Activated T-cell treated with anti-CD3 and anti-CD28 coated beads, Interleukin-2, amount 50 U/mL, for 48 hours (primary cell): ENCODE data around the gene TMEM89.
A peak's percentile ranks its signal among the peaks of the same experiment; 100 is the strongest.

Experiments
- DNase-seq, 2 experiments: peaks; one replicate each; pipeline ENCODE4 v3.0.0-alpha.2; 2020

Gene TMEM89

DNA sequence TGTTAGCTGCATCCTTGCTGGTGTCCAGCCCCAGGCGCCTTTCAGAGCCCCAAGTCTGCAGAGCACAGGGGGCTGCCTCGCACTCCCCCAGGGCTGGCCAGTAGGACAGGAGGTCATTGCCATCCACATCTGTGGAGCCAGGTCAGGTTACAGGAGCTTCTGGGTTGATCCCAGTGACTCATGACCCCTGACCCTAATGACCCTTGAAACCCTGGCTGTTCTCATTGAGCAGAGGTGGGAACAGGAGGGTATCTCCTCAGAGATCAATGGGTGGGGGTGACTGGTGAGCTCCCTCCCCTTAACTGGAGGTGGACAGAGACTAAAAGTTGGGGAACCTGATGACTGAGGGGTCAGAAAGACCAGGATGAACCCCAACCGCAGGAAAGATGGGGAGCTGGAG lies 19.8 kb upstream of the TMEM89 start:
- DNase-seq = no peak

DNA sequence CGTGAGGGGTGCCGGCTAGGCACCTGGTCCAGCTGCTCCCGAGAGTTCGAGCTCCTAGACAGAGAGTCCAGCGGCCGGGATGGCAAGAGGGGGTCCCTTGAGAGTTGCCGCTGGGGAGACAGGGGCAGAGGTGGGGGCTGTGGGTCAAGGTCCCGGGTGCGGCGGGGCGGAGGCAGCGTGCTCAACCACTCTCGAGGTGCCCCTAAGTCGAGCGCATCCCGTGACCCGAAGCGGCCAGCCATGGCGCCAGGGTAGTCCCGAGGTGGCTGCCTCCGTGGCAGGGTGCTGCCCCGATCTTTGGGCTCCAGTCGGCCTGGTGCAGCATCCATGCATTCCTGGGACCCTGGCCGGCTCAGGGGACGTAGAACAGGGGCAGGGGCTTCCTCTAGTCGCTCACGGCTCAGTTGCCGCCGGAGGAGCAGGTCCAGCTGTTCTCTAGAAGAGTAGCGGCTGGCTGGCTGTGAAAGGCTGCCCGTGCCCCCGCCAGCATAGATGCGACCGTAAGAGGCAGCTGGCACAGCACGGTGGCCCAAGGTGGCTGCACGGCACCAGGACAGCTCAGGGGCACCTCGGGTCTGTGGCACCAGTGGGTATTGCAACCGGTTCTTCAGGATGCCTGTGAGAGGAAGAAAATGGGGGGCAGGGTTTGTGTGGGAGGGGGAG lies 18.5 kb upstream of the TMEM89 start:
- no peak for DNase-seq

DNA sequence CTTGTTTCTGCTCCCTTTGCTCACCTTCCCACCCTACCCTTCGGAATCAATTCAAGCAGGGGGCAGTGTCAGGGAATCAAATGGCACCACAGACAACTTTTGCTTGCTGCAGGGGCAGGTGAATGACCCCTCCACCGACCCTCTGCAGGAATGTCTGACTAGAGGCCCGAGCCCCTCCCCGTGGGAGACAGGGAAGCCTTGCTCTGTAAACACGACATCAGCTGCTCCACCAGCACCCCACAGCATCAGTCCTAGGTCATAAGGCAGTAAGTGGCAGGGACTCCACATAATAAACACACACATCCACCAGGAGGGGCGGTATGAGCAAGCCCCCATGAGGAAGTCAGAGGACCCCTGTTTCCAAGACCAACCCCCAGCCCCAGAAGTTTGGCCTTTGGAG lies 15.7 kb upstream of the TMEM89 start:
- DNase-seq = no peak

GRCh38 chr3:48636149-48636655 lies 14.6 kb upstream of the TMEM89 start:
- no peak for DNase-seq

DNA sequence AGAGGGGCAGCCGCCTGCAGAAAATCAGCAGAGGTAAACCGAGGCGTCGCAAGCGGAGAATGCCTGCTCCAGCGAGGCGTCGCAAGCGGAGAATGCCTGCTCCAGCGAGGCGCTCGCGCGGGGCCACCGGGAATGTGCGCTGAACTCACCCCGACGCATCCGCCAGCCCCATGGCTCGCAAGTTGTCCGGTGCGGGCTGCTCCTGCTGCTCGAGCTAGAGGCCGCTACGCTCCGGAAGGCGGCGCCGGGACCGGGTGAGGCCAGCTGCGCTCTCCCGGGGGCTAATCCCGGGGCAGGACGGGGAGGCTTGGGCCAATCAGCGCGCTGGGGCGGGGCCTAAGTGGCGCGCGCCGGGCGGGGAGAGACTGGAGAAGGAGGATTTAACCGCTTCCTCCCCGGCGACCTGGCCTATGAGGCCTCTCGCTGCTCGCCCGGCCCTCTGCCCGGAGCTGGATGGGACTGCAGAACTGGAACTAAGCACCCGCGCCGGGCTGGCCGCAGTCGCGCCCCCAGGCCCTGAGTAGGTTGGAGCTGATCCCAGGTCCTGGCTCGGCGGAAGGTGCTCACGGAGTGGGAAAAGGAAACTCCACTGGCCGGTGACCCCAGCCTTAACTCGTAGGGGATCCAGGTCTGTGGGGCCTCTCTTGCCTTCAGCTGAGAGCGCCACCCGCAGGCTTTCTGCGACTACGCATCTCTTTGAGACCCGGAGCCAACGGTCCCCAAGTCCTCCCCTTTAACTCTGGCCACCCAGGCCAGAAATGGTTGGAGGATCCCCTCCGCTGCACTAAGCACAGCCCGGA lies 13.9 kb upstream of the TMEM89 start, which contains the start of gene SLC26A6:
Gene SLC26A6, minus strand, starts transcription at position 240 of the 800 bp plus-strand sequence. Its CDS starts 68 bp downstream, at position 172.
- peak; percentile 98 for DNase-seq

DNA sequence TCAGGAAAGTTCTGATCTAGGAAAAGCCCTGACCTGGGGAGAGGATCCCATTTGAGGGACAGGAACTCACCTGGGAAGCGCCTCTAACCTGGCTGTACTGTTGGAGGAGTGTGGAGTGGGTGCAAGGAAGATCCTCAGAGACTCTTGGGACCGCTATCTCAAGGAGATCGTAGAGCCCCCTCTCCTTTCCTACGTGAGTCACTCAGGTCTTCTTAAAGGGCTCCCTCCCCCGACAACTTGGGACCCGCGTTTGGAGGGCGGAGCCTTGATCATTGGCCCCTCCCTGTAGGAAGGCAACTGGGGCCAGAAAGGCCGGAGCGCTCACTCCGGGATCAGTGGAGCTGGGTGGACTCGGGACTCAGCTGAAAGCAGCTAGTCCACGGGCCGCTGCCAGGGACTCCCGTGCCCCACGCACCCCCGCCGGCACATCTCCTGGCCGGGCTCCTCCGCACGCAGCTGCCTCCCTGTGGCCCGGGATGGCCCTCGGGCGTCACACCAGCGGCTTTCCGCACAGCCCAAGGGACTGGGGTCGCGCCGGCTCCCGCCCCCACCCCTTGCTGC lies 13.2 kb upstream of the TMEM89 start:
- peak; percentile 77 to 78 for DNase-seq

DNA sequence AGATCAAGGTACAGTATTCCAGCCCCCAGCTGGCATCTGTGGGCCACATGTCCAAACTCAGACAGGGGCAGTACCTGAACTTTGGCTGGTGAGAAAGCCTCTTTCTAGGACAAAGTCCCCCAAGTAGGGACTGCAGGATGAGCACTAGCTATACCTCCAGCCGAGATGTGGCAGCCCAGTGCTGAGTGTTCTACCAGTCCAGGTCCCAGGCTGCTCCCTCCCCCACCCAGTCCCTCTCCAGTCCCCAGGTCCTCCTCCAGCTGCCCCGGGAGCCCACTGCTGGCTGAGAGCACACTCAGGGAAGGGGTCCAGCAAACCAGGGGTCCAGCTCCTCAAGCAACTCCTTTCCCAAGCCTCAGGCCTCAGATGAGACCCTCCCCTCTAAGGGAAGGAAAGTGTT lies 12.2 kb upstream of the TMEM89 start:
- DNase-seq = no peak

GRCh38 chr3:48633256-48633655 lies 11.7 kb upstream of the TMEM89 start:
- no peak for DNase-seq

- DNase-seq = no peak
Measured at GRCh38 chr3:48631516-48632448, 10.2 kb upstream of the TMEM89 start.

DNA sequence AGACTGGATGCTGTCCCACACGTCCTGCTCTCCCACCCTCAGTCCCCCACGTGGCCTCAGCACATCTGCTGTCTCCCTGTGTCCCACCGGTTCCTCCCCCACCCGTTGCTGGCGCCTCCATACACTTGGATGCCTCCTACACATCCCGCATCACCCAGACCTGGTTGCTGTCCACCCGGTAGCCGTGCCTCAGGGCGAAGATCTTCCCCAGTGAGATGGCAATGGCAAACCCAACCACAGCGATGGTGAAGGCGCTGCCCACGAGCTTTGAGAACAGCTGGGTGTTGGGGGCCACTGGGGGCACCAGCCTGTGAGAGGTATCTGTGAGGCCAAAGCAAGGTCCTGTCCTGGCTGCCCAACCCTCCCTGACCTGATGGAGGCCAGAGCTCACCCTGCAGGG lies 9.3 kb upstream of the TMEM89 start:
- no peak for DNase-seq

GRCh38 chr3:48630407-48630806 lies 8.8 kb upstream of the TMEM89 start:
- DNase-seq = no peak

DNA sequence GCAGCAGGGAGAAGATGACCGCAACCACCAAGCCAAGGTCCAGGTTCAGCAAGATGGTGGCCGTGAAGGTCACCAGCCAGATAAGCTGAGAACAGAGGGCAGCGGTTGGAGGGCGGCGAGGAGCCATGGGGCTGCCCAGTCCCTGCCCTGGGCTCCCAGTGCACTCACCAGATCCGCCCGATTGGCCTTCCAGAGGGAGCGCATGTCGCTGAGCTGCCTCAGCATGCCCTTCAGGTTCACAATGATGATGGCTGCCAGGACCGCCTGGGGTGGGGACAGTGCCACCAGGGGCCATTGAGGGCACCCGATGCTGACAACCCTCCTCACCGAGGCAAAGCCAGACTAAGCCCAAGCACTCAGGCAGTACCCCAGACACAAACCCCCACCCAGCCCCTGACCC lies 8.3 kb upstream of the TMEM89 start:
- no peak for DNase-seq

DNA sequence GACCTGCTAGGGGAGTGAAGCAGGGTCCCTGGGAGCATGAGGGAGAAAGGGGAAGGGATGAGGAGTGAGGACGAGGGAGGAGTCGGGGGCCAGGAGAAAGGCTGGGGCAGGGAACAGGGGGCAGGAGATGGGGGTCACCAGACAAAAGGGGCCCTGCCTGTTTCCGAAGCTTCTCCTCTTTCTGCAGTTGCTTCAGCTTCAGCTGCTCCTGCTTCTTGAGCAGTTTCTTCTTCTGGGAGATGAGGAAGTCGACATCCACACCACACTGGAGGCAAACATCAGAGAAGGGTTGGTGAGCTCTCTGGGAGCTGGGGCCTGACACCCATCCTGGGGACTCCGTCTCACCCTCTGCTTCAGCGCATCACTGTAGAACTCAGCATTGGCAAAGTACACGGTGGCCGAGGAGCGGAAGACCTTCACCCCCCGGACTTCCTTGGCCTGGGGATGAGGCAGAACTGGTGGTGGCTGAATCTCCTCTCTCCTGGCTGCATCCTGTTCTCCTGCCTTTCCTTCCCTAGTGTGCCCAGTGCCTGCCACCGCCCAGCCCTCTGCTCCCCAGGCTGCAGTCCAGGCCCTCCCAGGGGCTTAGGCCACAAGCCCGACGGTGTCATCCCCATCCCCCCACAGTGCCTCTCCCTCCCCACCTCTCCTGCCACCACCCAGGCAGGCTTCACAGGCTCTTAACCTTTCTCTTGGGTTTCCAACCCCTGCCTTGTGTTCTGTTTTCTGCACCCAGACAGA lies 6.9 kb upstream of the TMEM89 start:
- DNase-seq = no peak

GRCh38 chr3:48625600-48625999 lies 4.0 kb upstream of the TMEM89 start:
- DNase-seq = no peak

GRCh38 chr3:48624767-48625166 lies 3.2 kb upstream of the TMEM89 start:
- DNase-seq = no peak

- DNase-seq = no peak
Measured at GRCh38 chr3:48623851-48624547, 2.4 kb upstream of the TMEM89 start.

GRCh38 chr3:48619541-48620524 lies 1.7 kb downstream of the TMEM89 start:
- DNase-seq = no peak

DNA sequence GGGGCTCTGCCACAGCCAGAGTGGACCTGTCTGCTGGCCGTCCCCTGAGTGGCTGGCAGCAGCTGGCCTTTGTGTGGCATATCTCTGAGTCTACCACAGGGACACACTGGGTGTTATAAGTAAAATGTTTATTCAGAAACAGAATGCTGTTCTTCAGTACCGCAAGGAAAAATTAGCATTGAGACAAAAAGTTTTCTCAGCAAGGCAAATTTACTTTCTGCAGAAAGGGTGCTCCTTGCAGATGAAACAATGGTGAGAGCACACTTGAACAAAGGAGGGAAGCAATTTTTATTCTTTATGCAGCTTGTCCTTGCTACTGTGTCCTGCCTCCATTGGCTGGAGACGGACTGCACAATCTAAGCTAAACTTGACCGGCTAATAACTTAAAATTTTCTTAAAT lies 4.0 kb downstream of the TMEM89 start:
- DNase-seq = no peak

DNA sequence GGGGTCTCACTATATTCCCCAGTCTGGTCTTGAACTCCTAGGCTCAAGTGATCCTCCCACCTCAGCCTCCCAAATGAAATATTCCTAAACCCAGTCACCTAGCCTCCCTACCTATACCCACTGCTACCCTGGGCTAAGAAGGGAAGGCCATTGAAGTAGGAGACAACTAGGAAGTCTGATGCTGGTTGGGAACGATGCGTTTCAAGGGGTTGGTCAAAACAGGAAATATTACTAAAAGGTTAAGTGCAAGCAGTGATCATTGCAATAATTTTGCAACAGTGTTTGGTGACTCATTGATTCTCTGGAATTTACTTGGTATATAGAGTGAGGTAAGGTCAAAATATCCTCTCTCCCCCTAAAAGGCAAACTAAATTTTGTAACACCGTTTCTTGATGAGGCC lies 7.5 kb downstream of the TMEM89 start:
- DNase-seq = peak; percentile 54 to 63

GRCh38 chr3:48612309-48612708 lies 9.3 kb downstream of the TMEM89 start:
- DNase-seq = no peak
